Prostate gland (tissue), 2 donors: ENCODE results near the gene BACE2. TPM values are rescaled to one million over a fixed set of nuclear protein-coding genes. Genes with fewer than 3 reads are reported as not detected.

Experiments used
- DNase-seq: peaks from one replicate; pipeline ENCODE4 v3.0.0-alpha.2; 2019; ENCODE audit warnings: low spot score
- H3K27ac ChIP-seq, 2 donors: fragments of 200-600 bp; sonication (generic); 2 replicates each; pipeline ENCODE4 v1.5.1; 2017 to 2019
- H3K27me3 ChIP-seq: fragments of 200-600 bp; sonication (generic); replicated peaks from 2 replicates; pipeline ENCODE4 v1.5.1; 2019; ENCODE audit not compliant: insufficient read depth
- H3K36me3 ChIP-seq, 2 donors: fragments of 200-600 bp; sonication (generic); 1 replicate in 1 of 2; 2 replicates in 1 of 2; pipeline versions ENCODE4 v1.5.1 to v1.8.1; 2017 to 2019
- H3K4me1 ChIP-seq: fragments of 200-600 bp; sonication (generic); replicated peaks from 2 replicates; pipeline ENCODE4 v1.5.1; 2019
- H3K4me3 ChIP-seq, 2 donors: fragments of 200-600 bp; sonication (generic); 2 replicates each; pipeline ENCODE4 v1.5.1; 2017 to 2019
- H3K9me3 ChIP-seq: fragments of 200-600 bp; sonication (generic); 2 replicates; pipeline ENCODE4 v1.5.1; 2017
- POLR2A ChIP-seq: fragments of 450-650 bp; IDR thresholded peaks from one replicate; pipeline ENCODE4 v1.6.1; 2016; ENCODE audit warnings: antibody characterized with exemption, mild to moderate bottlenecking
- POLR2AphosphoS5 ChIP-seq: sonication (generic); formaldehyde crosslinking; IDR thresholded peaks from one replicate; pipeline ENCODE4 v1.6.1; 2017; ENCODE audit warnings: antibody characterized with exemption
- WGBS: methylation state at CpG from one replicate; pipeline ENCODE4 v1.1.5; 2018; 5-methylcytosine and 5-hydroxymethylcytosine counted together
- intact Hi-C: fragments of 100-400 bp; cut with DNase I; formaldehyde crosslinking; loops from one replicate; pipeline ENCODE4 v1.14.2; 2022
- total RNA-seq, 2 donors: library from RNA; depleted of rRNA; stranded (reverse); fragments of >200 nt; gene quantifications; one replicate each; pipeline ENCODE4 v1.1.0, GENCODE V29; 2016
- TF ChIP-seq, protein P1 (sequence below), 4 experiments: fragments of 200-600 bp in 2 of 4; fragments of 450-650 bp in 2 of 4; sonication (generic) in 2 of 4; IDR thresholded peaks; 1 replicate in 3 of 4; 2 replicates in 1 of 4; pipeline ENCODE4 v1.5.1; 2016 to 2019; ENCODE audit warnings: antibody characterized with exemption in 4 of 4, mild to moderate bottlenecking in 2 of 4, moderate library complexity in 2 of 4

BACE2 gene
- total RNA-seq, 2 donors from 2014 or later: 103 to 119 TPM

DNA sequence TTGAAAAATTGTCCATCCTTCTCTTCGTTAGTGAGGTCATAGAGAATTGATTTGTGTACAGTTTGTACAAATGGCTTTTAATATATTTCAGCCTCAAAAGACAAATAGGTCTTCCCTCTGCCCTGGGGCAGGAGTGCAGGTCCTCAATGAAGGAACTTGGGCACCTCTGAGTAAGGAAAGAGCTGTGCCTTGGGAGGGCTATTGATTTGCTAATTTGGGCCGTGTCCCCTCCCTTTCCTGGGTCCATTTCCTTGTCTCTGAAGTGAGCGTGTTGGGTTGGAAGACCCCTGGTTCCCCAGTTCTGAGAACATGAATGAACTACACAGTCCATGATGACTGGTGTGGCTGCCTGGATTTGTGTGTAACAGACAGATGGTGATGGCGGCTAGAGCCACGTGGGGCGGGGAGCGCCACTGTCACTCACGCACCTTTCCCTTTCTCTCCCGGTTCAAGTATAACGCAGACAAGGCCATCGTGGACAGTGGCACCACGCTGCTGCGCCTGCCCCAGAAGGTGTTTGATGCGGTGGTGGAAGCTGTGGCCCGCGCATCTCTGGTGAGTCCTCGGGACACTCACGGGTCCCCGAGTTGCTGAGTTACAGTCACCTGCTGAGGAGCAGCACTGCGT is 77.7 kb downstream of the BACE2 start:
- no peaks in the 10 kb centered on the region for H3K27me3 ChIP-seq
- H3K36me3 ChIP-seq: no peaks in the 10 kb centered on the region
- no peaks in the 10 kb centered on the region for H3K4me1 ChIP-seq
- TF ChIP-seq, protein P1, sequence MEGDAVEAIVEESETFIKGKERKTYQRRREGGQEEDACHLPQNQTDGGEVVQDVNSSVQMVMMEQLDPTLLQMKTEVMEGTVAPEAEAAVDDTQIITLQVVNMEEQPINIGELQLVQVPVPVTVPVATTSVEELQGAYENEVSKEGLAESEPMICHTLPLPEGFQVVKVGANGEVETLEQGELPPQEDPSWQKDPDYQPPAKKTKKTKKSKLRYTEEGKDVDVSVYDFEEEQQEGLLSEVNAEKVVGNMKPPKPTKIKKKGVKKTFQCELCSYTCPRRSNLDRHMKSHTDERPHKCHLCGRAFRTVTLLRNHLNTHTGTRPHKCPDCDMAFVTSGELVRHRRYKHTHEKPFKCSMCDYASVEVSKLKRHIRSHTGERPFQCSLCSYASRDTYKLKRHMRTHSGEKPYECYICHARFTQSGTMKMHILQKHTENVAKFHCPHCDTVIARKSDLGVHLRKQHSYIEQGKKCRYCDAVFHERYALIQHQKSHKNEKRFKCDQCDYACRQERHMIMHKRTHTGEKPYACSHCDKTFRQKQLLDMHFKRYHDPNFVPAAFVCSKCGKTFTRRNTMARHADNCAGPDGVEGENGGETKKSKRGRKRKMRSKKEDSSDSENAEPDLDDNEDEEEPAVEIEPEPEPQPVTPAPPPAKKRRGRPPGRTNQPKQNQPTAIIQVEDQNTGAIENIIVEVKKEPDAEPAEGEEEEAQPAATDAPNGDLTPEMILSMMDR (IDR thresholded peaks at IDR 0.05): no peak
- TF ChIP-seq POLR2A (no peak), POLR2AphosphoS5 (no peak)
- intact Hi-C loops: no loop called here
- 93% methylated on average over 20 of the region's 20 CpGs for WGBS
- H3K9me3 ChIP-seq: no peaks in the 10 kb centered on the region
- no peak for DNase-seq
- H3K27ac ChIP-seq: peak overlapping the region in 1 of 2 donors; percentile 12
- no peak overlapping the region for H3K4me3 ChIP-seq

DNA sequence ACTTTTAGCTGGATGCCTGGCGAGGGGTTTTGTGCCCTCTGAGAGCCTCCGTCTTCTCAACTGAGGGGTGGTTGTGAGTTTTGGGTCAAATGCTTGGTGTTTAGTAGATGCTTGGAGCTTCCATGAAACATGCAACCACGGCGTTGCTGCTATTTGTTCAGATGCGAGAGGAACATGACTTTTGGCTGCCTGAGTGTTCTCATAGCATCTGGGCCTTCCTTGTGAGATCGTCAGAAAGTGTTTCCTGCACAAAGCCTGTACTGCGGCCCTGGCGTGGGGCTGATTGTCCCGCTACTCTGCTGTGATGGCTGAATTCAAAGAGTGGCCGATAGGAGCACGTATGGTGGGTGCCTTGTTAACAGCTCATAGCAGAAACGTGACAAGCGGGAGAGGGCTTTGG is 78.8 kb downstream of the BACE2 start:
- Histone ChIP-seq H3K9me3 (no peaks in the 10 kb centered on the region), H3K27me3 (no peaks in the 10 kb centered on the region), H3K4me3 (no peak overlapping the region), H3K36me3 (no peaks in the 10 kb centered on the region), H3K27ac (peak overlapping the region; percentile 65 to 81), H3K4me1 (no peaks in the 10 kb centered on the region)
- intact Hi-C loops: no loop called here
- no peak for DNase-seq
- 93% methylated on average over 13 of the region's 13 CpGs for WGBS
- TF ChIP-seq POLR2AphosphoS5 (no peak), POLR2A (no peak)
- TF ChIP-seq, protein P1 (IDR thresholded peaks at IDR 0.05): no peak

DNA sequence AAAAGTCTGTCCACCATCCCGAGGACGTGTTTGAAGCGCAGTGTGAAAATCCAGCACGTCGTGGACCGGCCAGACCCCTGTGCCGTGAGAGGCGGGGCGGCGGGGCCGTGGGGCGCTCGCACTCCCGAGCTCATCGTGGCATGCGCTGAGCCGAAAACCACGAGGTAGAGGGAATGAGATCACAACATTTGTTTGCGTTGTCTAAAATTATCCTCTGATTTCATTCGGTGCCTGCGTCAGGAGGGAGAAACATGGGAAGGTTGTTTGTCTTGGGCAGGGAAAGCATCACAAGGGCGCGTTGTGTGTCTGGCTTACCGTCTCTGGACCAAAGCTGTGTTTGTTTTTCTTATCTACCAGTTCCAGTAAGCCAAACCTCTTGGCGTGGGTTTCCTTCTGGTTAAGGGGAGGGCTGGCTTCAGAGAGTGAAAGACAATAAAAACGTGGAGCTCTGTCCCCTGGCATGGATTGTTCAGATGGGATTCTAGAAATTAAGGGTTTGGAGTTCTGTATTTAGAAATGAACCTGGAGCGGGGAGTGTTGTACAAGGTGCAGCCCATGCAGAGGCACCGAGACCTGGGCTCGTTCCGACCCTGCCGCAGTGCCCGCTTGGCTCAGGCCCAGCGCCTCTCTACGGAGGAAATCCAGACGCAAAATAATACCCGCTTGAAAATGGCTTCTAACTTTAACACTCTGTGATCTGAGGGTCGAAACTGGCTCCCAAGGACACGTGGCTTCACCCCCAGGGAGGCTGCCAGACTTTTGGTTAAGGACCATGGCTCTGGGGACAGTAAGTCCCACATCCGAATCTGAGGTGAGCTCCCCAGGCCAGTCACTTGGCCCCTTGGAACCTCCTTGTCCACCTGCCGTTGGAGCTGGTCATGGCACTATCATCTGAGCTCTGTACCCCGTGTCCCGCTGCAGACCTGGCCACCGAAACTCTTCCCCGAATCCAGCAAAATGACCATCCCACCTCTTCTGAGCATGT is 79.9 kb downstream of the BACE2 start:
- intact Hi-C loops: no loop called here
- DNase-seq: peak; percentile 91
- no peaks in the 10 kb centered on the region for H3K9me3 ChIP-seq
- peak overlapping the region; percentile 65 to 81 for H3K27ac ChIP-seq
- H3K4me3 ChIP-seq: no peak overlapping the region
- no peaks in the 10 kb centered on the region for H3K36me3 ChIP-seq
- WGBS: 50% methylated on average over 44 of the region's 44 CpGs
- no peaks in the 10 kb centered on the region for H3K4me1 ChIP-seq
- TF ChIP-seq POLR2A: peak; percentile 23
- TF ChIP-seq, protein P1 (IDR thresholded peaks at IDR 0.05): no peak
- peak; percentile 98 for TF ChIP-seq POLR2AphosphoS5
- H3K27me3 ChIP-seq: no peaks in the 10 kb centered on the region

DNA sequence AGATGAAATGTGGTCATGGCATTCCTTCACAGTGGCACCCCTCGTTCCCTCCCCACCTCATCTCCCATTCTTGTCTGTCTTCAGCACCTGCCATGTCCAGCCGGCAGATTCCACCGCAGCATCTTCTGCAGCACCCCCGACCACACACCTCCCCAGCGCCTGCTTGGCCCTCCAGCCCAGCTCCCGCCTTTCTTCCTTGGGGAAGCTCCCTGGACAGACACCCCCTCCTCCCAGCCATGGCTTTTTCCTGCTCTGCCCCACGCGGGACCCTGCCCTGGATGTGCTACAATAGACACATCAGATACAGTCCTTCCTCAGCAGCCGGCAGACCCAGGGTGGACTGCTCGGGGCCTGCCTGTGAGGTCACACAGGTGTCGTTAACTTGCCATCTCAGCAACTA is 81.5 kb downstream of the BACE2 start:
- WGBS: 91% methylated on average over 11 of the region's 11 CpGs
- TF ChIP-seq, protein P1 (IDR thresholded peaks at IDR 0.05): no peak
- TF ChIP-seq POLR2A (no peak), POLR2AphosphoS5 (no peak)
- Histone ChIP-seq H3K4me1 (no peaks in the 10 kb centered on the region), H3K27ac (peak overlapping the region; percentile 74 to 81), H3K4me3 (no peak overlapping the region), H3K9me3 (no peaks in the 10 kb centered on the region), H3K36me3 (no peaks in the 10 kb centered on the region), H3K27me3 (no peaks in the 10 kb centered on the region)
- DNase-seq: no peak
- intact Hi-C loops: no loop called here
